ENCODE results near the gene SH3PXD2A. TPM values are rescaled to one million over a fixed set of nuclear protein-coding genes. Genes with fewer than 3 reads are reported as not detected.

Gene SH3PXD2A
- total and polyA plus RNA-seq, 9 of the 15 experiments (the other 6 are each of a cell fraction or from before 2014, with no cell fraction given) = 0.41 to 9.3 (median 2.5) TPM

GRCh38 chr10:103600325-103600724 is 255.1 kb downstream of the SH3PXD2A start:
- TF ChIP-seq CTCF (IDR thresholded peaks at IDR 0.05 in 2 of 3, conservative IDR thresholded peaks at IDR 0.05 in 1 of 3; ENCODE audit: insufficient read depth in 2 of 3, low read depth in 1 of 3, low read length in 3 of 3) = no peak
- no peak for TF ChIP-seq CCNT2 (IDR thresholded peaks at IDR 0.05; ENCODE audit: borderline replicate concordance, extremely low read depth, insufficient read length, low read depth, low read length)

More at GRCh38 chr10:103600325-103600724, 255.1 kb downstream of the SH3PXD2A start:
- H3K9me3 ChIP-seq (replicated peaks; ENCODE audit: control insufficient read depth, insufficient read depth, low read depth, low read length) = no peaks in the 10 kb centered on the region
- no peaks in the 10 kb centered on the region for H3K79me2 ChIP-seq (ENCODE audit: control insufficient read depth, insufficient read depth, low read length)
- no peak overlapping the region for H3K4me2 ChIP-seq (ENCODE audit: insufficient read depth, low read length)
- no peak overlapping the region for H3K4me3 ChIP-seq
- H3K9ac ChIP-seq (ENCODE audit: insufficient read depth in 1 of 2, low read depth in 2 of 2, low read length in 2 of 2) = no peak overlapping the region
- H3K36me3 ChIP-seq (ENCODE audit: control insufficient read depth, insufficient read depth, low read length) = peaks cover 6% of the 10 kb centered on the region; the same call in 1 of the 3 replicates
- in situ Hi-C loops (cut with MboI) = loop anchor here (5.0 kb wide), 1 partner anchor 87 kb away; no protein-coding TSS in a partner anchor
- FAIRE-seq = no peak
- H4K20me1 ChIP-seq (replicated peaks; ENCODE audit: control insufficient read depth, insufficient read depth, low read length) = no peaks in the 10 kb centered on the region
- no peaks in the 10 kb centered on the region; a peak in 1 of 5 replicates for H3K4me1 ChIP-seq (replicated peaks in 1 of 2; ENCODE audit: control insufficient read depth in 2 of 2, insufficient read depth in 2 of 2, low read length in 2 of 2)
- no peaks in the 10 kb centered on the region for H3K9me1 ChIP-seq (ENCODE audit: control insufficient read depth, insufficient read depth, low read length)
- BruUV-seq (replicated peaks) = no TSS peak
- H3K27ac ChIP-seq (ENCODE audit: extremely low read depth, low read depth, low read length) = no peak overlapping the region
- DNase-seq (ENCODE audit: extremely low read depth in 1 of 4, low spot score in 3 of 4) = no peak
- ChIA-PET CTCF (ENCODE audit: low intra/inter-chr PET ratio) (no interaction called here), POLR2A (no interaction called here)
- no peak overlapping the region for H2AFZ ChIP-seq (ENCODE audit: low read depth, low read length)
- H3K27me3 ChIP-seq (ENCODE audit: control insufficient read depth in 2 of 2, insufficient read depth in 2 of 2, low read length in 2 of 2) = no peaks in the 10 kb centered on the region
- ATAC-seq = no peak
- 97% methylated on average over 3 of the region's 6 CpGs for WGBS (ENCODE audit: insufficient coverage, low coverage, missing lambda C conversion rate)
- intact Hi-C loops (cut with micrococcal nuclease) = no loop called here

Data from K562 (cell line).